NB4 (cell line): Measurements from ENCODE around the gene PANX3.
A peak's percentile ranks its signal among the peaks of the same experiment; 100 is the strongest.

Experiments
- DNase-seq: peaks from one replicate; pipeline ENCODE4 v3.0.0; 2010; ENCODE audit warnings: low read depth
- H3K4me3 ChIP-seq: one replicate; pipeline ENCODE4 v1.5.1; 2011; ENCODE audit warnings: mild to moderate bottlenecking, low read depth, low read length, moderate library complexity
- MYC ChIP-seq: IDR thresholded peaks from 2 replicates; pipeline ENCODE4 v1.6.1; 2011; ENCODE audit warnings: low read depth, low read length
- POLR2A ChIP-seq: IDR thresholded peaks from 2 replicates; pipeline ENCODE4 v1.6.1; 2011; ENCODE audit warnings: mild to moderate bottlenecking; ENCODE audit not compliant: insufficient read length; ENCODE audit errors: extremely low read depth
- TF ChIP-seq, protein P1 (sequence below): IDR thresholded peaks from one replicate; pipeline ENCODE4 v1.5.1; 2012; ENCODE audit warnings: low read depth, low read length
- TF ChIP-seq, protein P2 (sequence below): IDR thresholded peaks from 2 replicates; pipeline ENCODE4 v1.6.1; 2011; ENCODE audit warnings: low read depth, low read length

Gene PANX3

DNA sequence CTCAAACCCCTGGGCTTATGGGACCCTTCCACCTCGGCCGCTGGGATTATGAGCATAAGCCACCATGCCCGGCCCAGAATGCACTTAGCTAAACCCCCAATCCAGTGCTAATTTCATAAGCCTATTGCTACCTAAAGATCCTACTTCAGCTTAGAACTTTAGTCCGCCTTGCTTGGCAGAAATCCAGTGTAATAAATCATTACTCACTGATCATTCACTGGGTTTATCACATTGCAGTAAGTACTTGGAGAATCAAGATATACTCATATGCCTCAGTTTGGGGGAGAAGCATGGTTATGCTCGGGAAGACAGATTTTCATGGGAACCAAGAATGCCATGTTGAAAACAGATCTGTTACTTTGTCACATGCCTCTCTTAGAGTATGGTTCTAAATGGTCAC, 7.6 kb downstream of the PANX3 start:
- TF ChIP-seq, protein P1, sequence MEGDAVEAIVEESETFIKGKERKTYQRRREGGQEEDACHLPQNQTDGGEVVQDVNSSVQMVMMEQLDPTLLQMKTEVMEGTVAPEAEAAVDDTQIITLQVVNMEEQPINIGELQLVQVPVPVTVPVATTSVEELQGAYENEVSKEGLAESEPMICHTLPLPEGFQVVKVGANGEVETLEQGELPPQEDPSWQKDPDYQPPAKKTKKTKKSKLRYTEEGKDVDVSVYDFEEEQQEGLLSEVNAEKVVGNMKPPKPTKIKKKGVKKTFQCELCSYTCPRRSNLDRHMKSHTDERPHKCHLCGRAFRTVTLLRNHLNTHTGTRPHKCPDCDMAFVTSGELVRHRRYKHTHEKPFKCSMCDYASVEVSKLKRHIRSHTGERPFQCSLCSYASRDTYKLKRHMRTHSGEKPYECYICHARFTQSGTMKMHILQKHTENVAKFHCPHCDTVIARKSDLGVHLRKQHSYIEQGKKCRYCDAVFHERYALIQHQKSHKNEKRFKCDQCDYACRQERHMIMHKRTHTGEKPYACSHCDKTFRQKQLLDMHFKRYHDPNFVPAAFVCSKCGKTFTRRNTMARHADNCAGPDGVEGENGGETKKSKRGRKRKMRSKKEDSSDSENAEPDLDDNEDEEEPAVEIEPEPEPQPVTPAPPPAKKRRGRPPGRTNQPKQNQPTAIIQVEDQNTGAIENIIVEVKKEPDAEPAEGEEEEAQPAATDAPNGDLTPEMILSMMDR, result no peak
- TF ChIP-seq POLR2A, result no peak
- TF ChIP-seq, protein P2, sequence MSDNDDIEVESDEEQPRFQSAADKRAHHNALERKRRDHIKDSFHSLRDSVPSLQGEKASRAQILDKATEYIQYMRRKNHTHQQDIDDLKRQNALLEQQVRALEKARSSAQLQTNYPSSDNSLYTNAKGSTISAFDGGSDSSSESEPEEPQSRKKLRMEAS, result no peak
- no peak for TF ChIP-seq MYC
- no peak for DNase-seq
- H3K4me3 ChIP-seq, result no peak overlapping the region

DNA sequence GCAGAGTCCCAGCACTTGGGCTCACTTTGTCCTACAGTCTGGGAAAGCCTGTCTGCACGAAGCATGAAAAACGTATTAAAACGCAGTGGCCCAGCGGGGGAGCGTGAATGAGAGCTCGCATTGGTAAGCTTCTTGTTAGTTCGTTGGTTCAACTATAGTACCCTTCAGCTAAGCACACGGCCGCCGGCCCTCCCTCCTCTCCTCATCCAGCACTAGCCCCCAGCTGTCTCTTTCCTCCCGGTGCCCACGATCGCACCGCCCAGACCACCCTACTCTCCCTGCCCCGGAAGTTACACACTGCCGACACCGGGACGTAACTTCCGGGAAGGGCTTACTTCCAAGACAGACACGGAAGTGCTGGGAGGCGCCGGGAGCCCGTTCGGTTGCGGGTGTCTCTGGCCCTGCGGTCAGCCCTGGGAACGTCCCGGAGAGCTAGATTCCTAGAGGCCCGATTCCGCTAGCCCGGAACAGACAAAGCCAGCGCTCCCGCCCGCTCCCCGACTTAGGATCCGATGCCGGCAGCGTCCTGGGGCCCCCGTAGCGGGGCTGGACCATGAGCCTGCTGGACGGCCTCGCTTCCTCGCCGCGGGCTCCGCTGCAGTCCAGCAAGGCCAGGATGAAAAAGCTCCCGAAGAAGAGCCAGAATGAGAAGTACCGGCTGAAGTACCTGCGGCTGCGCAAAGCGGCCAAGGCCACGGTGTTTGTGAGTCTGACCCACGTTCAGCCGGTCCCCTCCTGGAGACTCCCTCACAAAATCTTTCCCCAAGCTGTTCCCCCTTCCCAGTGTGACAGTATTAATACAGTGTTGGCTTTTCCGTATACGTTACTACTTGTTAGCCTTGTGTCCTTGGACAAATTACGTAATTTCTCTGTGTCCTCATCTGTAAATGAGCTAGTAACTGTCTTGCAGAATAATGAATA, 11.6 kb downstream of the PANX3 start, which contains the start of gene TBRG1:
TBRG1 (plus strand) TSS at position 334 of the 921 bp plus-strand sequence; CDS start at position 554, 220 bp downstream.
- peak within 1 kb of the TSS; percentile 96 for H3K4me3 ChIP-seq
- TF ChIP-seq, protein P2, result peak; percentile 10; the same call in 1 of the 2 replicates
- TF ChIP-seq POLR2A (peak; percentile 91), MYC (no peak; the same call in 1 of the 2 replicates)
- TF ChIP-seq, protein P1, result no peak

DNA sequence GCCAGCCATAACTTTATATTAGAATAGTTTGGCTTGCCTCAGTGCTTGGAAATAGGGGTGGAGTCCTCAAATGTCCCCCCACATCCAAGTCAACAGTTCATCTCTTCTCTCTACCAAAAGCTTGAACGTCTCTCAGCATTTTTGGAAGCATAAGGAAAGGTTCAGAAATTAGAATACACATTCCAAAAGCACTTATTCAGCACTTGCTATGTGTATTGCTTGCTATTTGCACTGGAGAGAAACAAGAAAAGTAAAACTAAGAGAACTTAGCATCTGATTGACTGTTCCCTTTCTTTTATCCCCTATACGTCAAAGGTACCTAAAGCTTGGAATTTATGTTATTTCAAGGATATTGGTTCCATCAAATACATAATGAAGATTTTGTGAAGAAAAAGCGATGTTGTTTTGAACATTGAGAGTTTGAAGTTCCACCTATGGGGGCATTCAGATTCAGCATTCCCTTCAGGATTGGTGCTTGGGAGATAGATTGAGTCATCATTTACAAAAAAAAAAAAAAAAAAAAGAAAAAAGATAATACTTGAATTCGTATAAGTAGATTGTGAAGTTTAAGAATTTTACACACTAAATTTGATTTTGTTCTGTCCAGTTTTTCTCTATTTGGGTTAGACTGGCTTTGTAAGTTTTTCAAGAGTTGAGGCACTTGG, 12.8 kb downstream of the PANX3 start:
- TF ChIP-seq POLR2A, result no peak
- TF ChIP-seq, protein P1, result no peak
- no peak for TF ChIP-seq MYC
- TF ChIP-seq, protein P2, result no peak
- no peak for DNase-seq
- peak overlapping the region; percentile 96 for H3K4me3 ChIP-seq

More for the DNA sequence above, 11.6 kb downstream of the PANX3 start, which contains the start of gene TBRG1:
- peak; percentile 95 for DNase-seq

- no peak for DNase-seq
- no peak overlapping the region for H3K4me3 ChIP-seq
- TF ChIP-seq MYC, result no peak
These were observed 14.4 kb downstream of the PANX3 start for GRCh38 chr11:124625504-124626168.

DNA sequence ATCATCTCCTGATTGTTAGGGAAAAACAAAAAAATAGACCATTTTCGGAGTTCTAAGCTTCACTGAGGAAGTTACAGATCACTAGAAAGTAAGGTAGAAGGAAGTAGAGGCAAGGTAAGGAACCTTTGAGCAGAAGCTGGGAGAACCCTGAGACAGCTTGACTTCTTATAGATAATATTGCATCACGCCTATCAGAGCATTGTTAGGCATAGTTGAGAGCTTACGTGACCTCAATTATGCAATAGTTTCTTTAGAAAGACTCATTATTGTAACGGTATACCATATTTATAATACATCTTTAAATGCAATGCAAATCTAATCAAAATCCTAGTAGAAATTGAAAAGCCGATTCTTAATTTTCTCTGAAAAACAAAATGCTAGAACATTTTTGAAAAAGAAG, 16.3 kb downstream of the PANX3 start:
- no peak overlapping the region for H3K4me3 ChIP-seq
- peak; percentile 59 for DNase-seq
- TF ChIP-seq, protein P1, result no peak
- TF ChIP-seq POLR2A (no peak), MYC (no peak)
- TF ChIP-seq, protein P2, result no peak

- TF ChIP-seq, protein P1, result no peak
- no peak for TF ChIP-seq MYC
- TF ChIP-seq, protein P2, result no peak
- TF ChIP-seq POLR2A, result no peak
- no peak for DNase-seq
- H3K4me3 ChIP-seq, result no peak overlapping the region
These were observed 18.7 kb downstream of the PANX3 start for GRCh38 chr11:124629961-124630360.
